GM12878 (cell line): ENCODE data around the gene SARS1. TPM values are rescaled to one million over a fixed set of nuclear protein-coding genes. Genes with fewer than 3 reads are reported as not detected.

Experiments used
- ATAC-seq: fragments of 200-7000 bp; cut with Tn5 transposase; 3 replicates; pipeline ENCODE4 v1.9.1; 2020; ENCODE audit warnings: mild to moderate bottlenecking, moderate library complexity
- Bru-seq: library from RNA; stranded (reverse); fragments of 400-500 nt; gene quantifications from one replicate; lab custom pipeline; 2021; lab: Mats Ljungman, UMichigan
- BruChase-seq, 2 experiments: library from RNA; stranded (reverse); fragments of 400-500 nt; gene quantifications; one replicate each; lab custom pipeline; 2021; lab: Mats Ljungman, UMichigan
- BruUV-seq: library from RNA; stranded (reverse); fragments of 400-500 nt; replicated peaks from 2 replicates; lab custom pipeline; 2021; lab: Mats Ljungman, UMichigan
- CTCF ChIA-PET: fragments of 300-600 bp; sonication (Branson Sonifier 250); formaldehyde crosslinking; extraction: SDS; loops from one replicate; lab custom pipeline; 2021; ENCODE audit warnings: inconsistent platforms; lab: Yijun Ruan, JAX
- POLR2A ChIA-PET: fragments of 350-600 bp; formaldehyde crosslinking; extraction: SDS; loops from one replicate; lab custom pipeline; 2021; ENCODE audit warnings: inconsistent platforms; lab: Charles Lee
- RAD21 ChIA-PET: fragments of 300-600 bp; sonication (Branson Sonifier 250); formaldehyde crosslinking; loops from one replicate; lab custom pipeline; 2023; ENCODE audit warnings: antibody characterized with exemption; ENCODE audit not compliant: unreplicated experiment; lab: Charles Lee
- SMC1A ChIA-PET: fragments of 300-600 bp; sonication (Branson Sonifier 250); formaldehyde crosslinking; loops from one replicate; lab custom pipeline; 2023; ENCODE audit not compliant: unreplicated experiment, uncharacterized antibody; lab: Charles Lee
- DNase-seq: peaks from one replicate; pipeline ENCODE4 v3.0.0-alpha.2; 2011; ENCODE audit warnings: low read depth, low spot score
- FAIRE-seq: peaks from 3 replicates; lab custom pipeline; 2011; peaks lifted over from hg19 to GRCh38; lab: Jason Lieb, UNC
- H2AFZ ChIP-seq: 2 replicates; pipeline ENCODE4 v1.6.0; 2011; ENCODE audit warnings: low read depth, low read length, control low read depth; ENCODE audit not compliant: control insufficient read depth
- H3K27ac ChIP-seq: 2 replicates; pipeline ENCODE4 v1.5.1; 2011; ENCODE audit warnings: control low read depth; ENCODE audit not compliant: control insufficient read depth, insufficient read depth
- H3K27me3 ChIP-seq, 2 experiments: replicated peaks in 1 of 2; 2 replicates each; pipeline versions ENCODE4 v1.6.0 to v1.6.1; 2011; ENCODE audit warnings: low read length in 1 of 2; ENCODE audit not compliant: control insufficient read depth in 2 of 2, insufficient read depth in 2 of 2
- H3K36me3 ChIP-seq, 2 experiments: 2 replicates each; pipeline ENCODE4 v1.5.1; 2011; ENCODE audit warnings: low read length in 1 of 2; ENCODE audit not compliant: control insufficient read depth in 2 of 2, insufficient read depth in 2 of 2
- H3K4me1 ChIP-seq: 2 replicates; pipeline ENCODE4 v1.6.1; 2011; ENCODE audit warnings: mild to moderate bottlenecking, low read length, moderate library complexity, mixed read lengths; ENCODE audit not compliant: control insufficient read depth, insufficient read depth
- H3K4me2 ChIP-seq: 2 replicates; pipeline ENCODE4 v1.6.0; 2011; ENCODE audit warnings: control low read depth; ENCODE audit not compliant: control insufficient read depth, insufficient read depth
- H3K4me3 ChIP-seq: fragments of 200-600 bp; sonication (generic); 2 replicates; pipeline ENCODE4 v1.5.1; 2016
- H3K79me2 ChIP-seq: 2 replicates; pipeline ENCODE4 v1.6.0; 2011; ENCODE audit warnings: low read length; ENCODE audit not compliant: control insufficient read depth, insufficient read depth
- H3K9ac ChIP-seq: 2 replicates; pipeline ENCODE4 v1.8.0; 2011; ENCODE audit warnings: low read length, control low read depth, mixed read lengths; ENCODE audit not compliant: control insufficient read depth, insufficient read depth
- H3K9me3 ChIP-seq: replicated peaks from 3 replicates; pipeline ENCODE4 v1.5.1; 2011; ENCODE audit warnings: mild to moderate bottlenecking, low read length; ENCODE audit not compliant: control insufficient read depth, insufficient read depth
- H4K20me1 ChIP-seq: 2 replicates; pipeline ENCODE4 v1.6.0; 2011; ENCODE audit not compliant: control insufficient read depth, insufficient read depth
- E2F8 ChIP-seq: fragments of 450-650 bp; IDR thresholded peaks from 2 replicates; pipeline ENCODE4 v1.6.1; 2018; ENCODE audit warnings: mild to moderate bottlenecking, low read depth, moderate library complexity; ENCODE audit not compliant: partially characterized antibody
- PAX5 ChIP-seq: IDR thresholded peaks from 2 replicates; pipeline ENCODE4 v1.6.1; 2011; ENCODE audit warnings: low read depth, low read length, borderline replicate concordance
- ZNF592 ChIP-seq: fragments of 450-650 bp; IDR thresholded peaks from 2 replicates; pipeline ENCODE4 v1.6.1; 2017; ENCODE audit warnings: mild to moderate bottlenecking, moderate library complexity
- WGBS: methylation state at CpG from one replicate; pipeline ENCODE4 v1.1.6; 2016; ENCODE audit warnings: low lambda C conversion rate; ENCODE audit not compliant: insufficient replicate concordance, insufficient coverage; ENCODE audit errors: missing lambda C conversion rate; 5-methylcytosine and 5-hydroxymethylcytosine counted together
- in situ Hi-C: fragments of 300-500 bp; cut with MboI; formaldehyde crosslinking; loops from 9 replicates; pipeline ENCODE4 v1.14.3; 2018; ENCODE audit warnings: mixed read lengths
- intact Hi-C: fragments of 100-400 bp; cut with micrococcal nuclease; formaldehyde crosslinking; loops from one replicate; pipeline ENCODE4 v1.14.2; 2022; ENCODE audit not compliant: unreplicated experiment
- long read RNA-seq, 2 experiments: library from polyadenylated mRNA; unstranded; transcript quantifications; one replicate each; pipeline ENCODE4 v2.0.0, GENCODE V29; 2019 to 2020
- polyA minus RNA-seq, 3 experiments: library from RNA; depleted of rRNA, polyadenylated mRNA; stranded (reverse); fragments of >200 nt; gene quantifications; 2 replicates each; pipeline ENCODE4 v1.2.3, GENCODE V29; 2011
- polyA plus RNA-seq, 11 experiments: library from polyadenylated mRNA; depleted of rRNA in 4 of 11; unstranded in 6 of 11; stranded (reverse) in 5 of 11; fragments of >200 nt; fragmentation: Nextera tagmentation in 4 of 11; fragmentation: Illumina TruSeq in 1 of 11; extraction: Ambion mirVana in 4 of 11; extraction: Trizol in 1 of 11; gene quantifications; 1 replicate in 1 of 11; 2 replicates in 10 of 11; pipeline versions ENCODE4 v1.2.1 to v1.2.3, GENCODE V29; 2011 to 2016; ENCODE audit warnings: inconsistent platforms in 2 of 11, missing spikeins in 2 of 11, low read depth in 1 of 11
- total RNA-seq, 4 experiments: library from RNA; depleted of rRNA in 3 of 4; stranded (reverse); fragments of >200 nt in 3 of 4; fragmentation: Illumina TruSeq in 1 of 4; extraction: Trizol in 1 of 4; gene quantifications; 2 replicates each; pipeline versions ENCODE4 v1.2.1 to v1.2.3, GENCODE V29; 2013 to 2021
- TF ChIP-seq, protein P1 (sequence below): fragments of 450-650 bp; formaldehyde crosslinking; IDR thresholded peaks from 2 replicates; pipeline ENCODE4 v1.5.0; 2022; ENCODE audit warnings: mild to moderate bottlenecking, missing genetic modification characterization

Gene SARS1
- 124 and 126 TPM in 2 replicates for total RNA-seq (2013; cell fraction: nucleolus; rRNA removed)
- total RNA-seq (2014; rRNA removed) (120 and 123 TPM in 2 replicates), total RNA-seq (2014; rRNA removed; fragmentation: Illumina TruSeq; extraction: Trizol) (133 and 137 TPM in 2 replicates), total RNA-seq (2021) (110 and 115 TPM in 2 replicates), polyA plus RNA-seq (2011; rRNA removed) (87.1 and 116 TPM in 2 replicates), polyA plus RNA-seq (2014; fragmentation: Illumina TruSeq; extraction: Trizol) (139 and 152 TPM in 2 replicates), polyA plus RNA-seq (2014; fragmentation: Nextera tagmentation; extraction: Ambion mirVana) (100 to 1,000 TPM; 148 to 202 TPM), polyA plus RNA-seq (2014; rRNA removed) (103 and 110 TPM in 2 replicates), polyA plus RNA-seq (2016; fragmentation: Nextera tagmentation; extraction: Ambion mirVana) (100 to 1,000 TPM; 163 to 168 TPM), polyA minus RNA-seq (2011; rRNA and poly(A)+ RNA removed) (83.7 and 94.1 TPM in 2 replicates), Bru-seq, nascent RNA (percentile 90 among the genes with signal in this experiment), BruChase-seq, experiment 1, labeled RNA remaining after a 6-hour chase (percentile 92 among the genes with signal in this experiment), BruChase-seq, experiment 2, labeled RNA remaining after a 2-hour chase (percentile 93 among the genes with signal in this experiment)
- 93.3 TPM for polyA plus RNA-seq (2011; ENCODE audit: low read depth)
- polyA plus RNA-seq (2011; cell fraction: cytosol; rRNA removed) = 109 and 122 TPM in 2 replicates
- polyA plus RNA-seq (2011; cell fraction: nucleus; rRNA removed) = 128 and 149 TPM in 2 replicates
- 102 and 112 TPM in 2 replicates for polyA plus RNA-seq (2012)
- polyA minus RNA-seq (2011; cell fraction: cytosol; rRNA and poly(A)+ RNA removed) = 26.5 and 31.2 TPM in 2 replicates
- polyA minus RNA-seq (2011; cell fraction: nucleus; rRNA and poly(A)+ RNA removed) = 44.6 and 53.6 TPM in 2 replicates
- long read RNA-seq, experiment 1, transcript SARS-201 (11 exons, 1,852 nt) = major isoform, 190 of 221 reads
- long read RNA-seq, experiment 1, transcript SARS-206 (2 exons, 804 nt) = minor isoform, 7 of 221 reads
- long read RNA-seq, experiment 1, partial matches to known transcripts = 7 of 221 reads
- long read RNA-seq, experiment 1, other reads (novel, unspliced or antisense) = 14 of 221 reads
- long read RNA-seq, experiment 2, transcript SARS-206 (2 exons, 804 nt) = minor isoform, 5 of 621 reads
- long read RNA-seq, experiment 2, transcript SARS-202 (12 exons, 1,882 nt) = minor isoform, 8 of 621 reads
- long read RNA-seq, experiment 2, transcript SARS-201 (11 exons, 1,852 nt) = major isoform, 539 of 621 reads
- long read RNA-seq, experiment 2, partial matches to known transcripts = 26 of 621 reads
- long read RNA-seq, experiment 2, other reads (novel, unspliced or antisense) = 43 of 621 reads

DNA sequence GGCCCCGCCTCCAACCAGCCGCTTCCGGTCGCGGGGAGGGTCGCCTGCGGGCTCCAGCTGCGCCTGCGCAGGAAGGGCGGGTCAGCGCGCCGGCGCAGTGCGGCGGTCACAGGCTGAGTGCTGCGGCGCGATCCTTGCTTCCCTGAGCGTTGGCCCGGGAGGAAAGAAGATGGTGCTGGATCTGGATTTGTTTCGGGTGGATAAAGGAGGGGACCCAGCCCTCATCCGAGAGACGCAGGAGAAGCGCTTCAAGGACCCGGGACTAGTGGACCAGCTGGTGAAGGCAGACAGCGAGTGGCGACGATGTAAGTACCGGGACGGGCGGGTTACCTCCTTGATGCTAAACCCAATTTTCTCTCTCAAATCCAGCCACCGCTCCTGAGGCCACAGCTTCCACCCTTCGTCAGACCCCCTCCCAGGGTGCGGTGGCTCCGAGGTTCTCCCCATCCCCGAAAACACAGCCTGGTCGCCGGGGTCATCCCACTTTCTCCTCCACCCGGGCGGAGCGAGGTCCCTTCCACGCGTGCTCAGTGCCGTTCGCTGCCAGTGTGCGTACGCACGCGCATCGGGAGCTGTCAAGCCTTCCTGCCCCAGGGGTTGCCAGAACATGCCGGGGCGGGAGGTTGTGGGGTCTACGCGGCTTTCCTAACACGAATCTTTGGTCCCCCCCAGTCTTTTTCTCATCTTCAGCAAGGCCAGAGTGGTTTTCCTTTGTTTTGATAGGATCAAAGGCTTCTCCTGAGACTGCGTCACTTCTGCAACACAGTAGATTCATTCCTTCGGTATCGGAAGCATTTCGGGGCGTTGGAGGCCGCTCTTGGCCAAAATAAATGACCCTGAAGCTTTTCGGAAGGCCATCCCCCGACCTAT, at the start of gene SARS1:
TSS of gene SARS1 (plus strand) at position 95 of the 870 bp plus-strand sequence. CDS start at position 170, 75 bp downstream.
- SMC1A ChIA-PET = interaction anchor here (0.6 to 1.7 kb wide), 13 partner anchors 9 to 327 kb away, joined by 3 to 6 read pairs (median 3); partner anchors contain the start of gene CYB561D1
- WGBS = 2% methylated on average over 50 of the region's 64 CpGs
- TF ChIP-seq, protein P1, sequence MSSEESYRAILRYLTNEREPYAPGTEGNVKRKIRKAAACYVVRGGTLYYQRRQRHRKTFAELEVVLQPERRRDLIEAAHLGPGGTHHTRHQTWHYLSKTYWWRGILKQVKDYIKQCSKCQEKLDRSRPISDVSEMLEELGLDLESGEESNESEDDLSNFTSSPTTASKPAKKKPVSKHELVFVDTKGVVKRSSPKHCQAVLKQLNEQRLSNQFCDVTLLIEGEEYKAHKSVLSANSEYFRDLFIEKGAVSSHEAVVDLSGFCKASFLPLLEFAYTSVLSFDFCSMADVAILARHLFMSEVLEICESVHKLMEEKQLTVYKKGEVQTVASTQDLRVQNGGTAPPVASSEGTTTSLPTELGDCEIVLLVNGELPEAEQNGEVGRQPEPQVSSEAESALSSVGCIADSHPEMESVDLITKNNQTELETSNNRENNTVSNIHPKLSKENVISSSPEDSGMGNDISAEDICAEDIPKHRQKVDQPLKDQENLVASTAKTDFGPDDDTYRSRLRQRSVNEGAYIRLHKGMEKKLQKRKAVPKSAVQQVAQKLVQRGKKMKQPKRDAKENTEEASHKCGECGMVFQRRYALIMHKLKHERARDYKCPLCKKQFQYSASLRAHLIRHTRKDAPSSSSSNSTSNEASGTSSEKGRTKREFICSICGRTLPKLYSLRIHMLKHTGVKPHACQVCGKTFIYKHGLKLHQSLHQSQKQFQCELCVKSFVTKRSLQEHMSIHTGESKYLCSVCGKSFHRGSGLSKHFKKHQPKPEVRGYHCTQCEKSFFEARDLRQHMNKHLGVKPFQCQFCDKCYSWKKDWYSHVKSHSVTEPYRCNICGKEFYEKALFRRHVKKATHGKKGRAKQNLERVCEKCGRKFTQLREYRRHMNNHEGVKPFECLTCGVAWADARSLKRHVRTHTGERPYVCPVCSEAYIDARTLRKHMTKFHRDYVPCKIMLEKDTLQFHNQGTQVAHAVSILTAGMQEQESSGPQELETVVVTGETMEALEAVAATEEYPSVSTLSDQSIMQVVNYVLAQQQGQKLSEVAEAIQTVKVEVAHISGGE (CRISPR knock-in tag) = no peak
- TF ChIP-seq ZNF592 = no peak
- no peak for TF ChIP-seq PAX5
- TF ChIP-seq E2F8 = no peak

More for the DNA sequence above, at the start of gene SARS1:
- RAD21 ChIA-PET = interaction anchor here (0.7 to 2.0 kb wide), 5 partner anchors 8 to 318 kb away, joined by 3 to 10 read pairs (median 4); no protein-coding TSS in a partner anchor
- Histone ChIP-seq H3K9ac (peak within 1 kb of the TSS; percentile 84), H3K79me2 (peaks cover 46% of the 10 kb centered on the region), H3K4me3 (peak within 1 kb of the TSS; percentile 89), H4K20me1 (no peaks in the 10 kb centered on the region), H3K4me2 (peak within 1 kb of the TSS; percentile 95), H3K36me3 (no peaks in the 10 kb centered on the region; a peak in 1 of 4 replicates), H3K27me3 (no peaks in the 10 kb centered on the region), H3K9me3 (no peaks in the 10 kb centered on the region), H3K4me1 (no peaks in the 10 kb centered on the region), H2AFZ (peak within 1 kb of the TSS; percentile 97), H3K27ac (peak within 1 kb of the TSS; percentile 88)
- in situ Hi-C loops = no loop called here
- DNase-seq = peak; percentile 62
- peak; percentile 94 for ATAC-seq
- POLR2A ChIA-PET = interaction anchor here (0.5 to 2.4 kb wide), 10 partner anchors 9 to 213 kb away, joined by 3 to 10 read pairs (median 4); partner anchors contain the start of gene TMEM167B
- CTCF ChIA-PET = interaction anchor here (0.8 to 3.9 kb wide), 16 partner anchors 11 to 426 kb away, joined by 3 to 19 read pairs (median 4); partner anchors contain the start of genes AMPD2 and GNAT2
- peak; percentile 27 for FAIRE-seq
- intact Hi-C loops = no loop called here
- TSS peak; percentile 89 for BruUV-seq
